ENCODE measurements around the gene CWC15.

The CWC15 gene

GRCh38 chr11:94968334-94968958, 4.9 kb downstream of the CWC15 start:
- Mint-ChIP-seq H3K4me3 (no peak overlapping the region), H3K9me3 (no peaks in the 10 kb centered on the region), H3K27ac (no peak overlapping the region), H3K36me3 (peaks cover 93% of the 10 kb centered on the region), H3K4me1 (peaks cover 20% of the 10 kb centered on the region)
- no peak for DNase-seq (ENCODE audit: low spot score in 2 of 2)
- ATAC-seq: no peak

GRCh38 chr11:94964934-94965333, 8.4 kb downstream of the CWC15 start:
- Mint-ChIP-seq H3K4me3 (no peak overlapping the region), H3K27ac (peak overlapping the region; percentile 33), H3K4me1 (peaks cover 20% of the 10 kb centered on the region), H3K36me3 (peaks cover 100% of the 10 kb centered on the region), H3K9me3 (no peaks in the 10 kb centered on the region)
- no peak for DNase-seq (ENCODE audit: low spot score in 2 of 2)
- ATAC-seq: no peak

GRCh38 chr11:94961255-94961654, 12.1 kb downstream of the CWC15 start:
- Mint-ChIP-seq H3K27ac (no peak overlapping the region), H3K4me1 (peaks cover 13% of the 10 kb centered on the region), H3K9me3 (no peaks in the 10 kb centered on the region), H3K4me3 (no peak overlapping the region), H3K36me3 (peaks cover 68% of the 10 kb centered on the region)
- ATAC-seq: no peak
- DNase-seq (ENCODE audit: low spot score in 2 of 2): no peak

GRCh38 chr11:94960488-94960887, 12.9 kb downstream of the CWC15 start:
- Mint-ChIP-seq H3K4me1 (peaks cover 8% of the 10 kb centered on the region), H3K27ac (no peak overlapping the region), H3K4me3 (no peak overlapping the region), H3K9me3 (no peaks in the 10 kb centered on the region), H3K36me3 (peaks cover 60% of the 10 kb centered on the region)
- DNase-seq (ENCODE audit: low spot score in 2 of 2) (no peak), ATAC-seq (no peak)

- no peak overlapping the region for H3K4me3 Mint-ChIP-seq
- H3K36me3 Mint-ChIP-seq: peaks cover 47% of the 10 kb centered on the region
- no peak for ATAC-seq
Measured at GRCh38 chr11:94959179-94959578, 14.2 kb downstream of the CWC15 start.

GRCh38 chr11:94958121-94958696, 15.1 kb downstream of the CWC15 start:
- Mint-ChIP-seq H3K9me3 (no peaks in the 10 kb centered on the region), H3K36me3 (peaks cover 38% of the 10 kb centered on the region), H3K4me1 (no peaks in the 10 kb centered on the region), H3K27ac (peak overlapping the region; percentile 23), H3K4me3 (no peak overlapping the region)
- DNase-seq (ENCODE audit: low spot score in 2 of 2) (no peak), ATAC-seq (no peak)

More at GRCh38 chr11:94959179-94959578, 14.2 kb downstream of the CWC15 start:
- no peak for DNase-seq (ENCODE audit: low spot score in 2 of 2)
- Mint-ChIP-seq H3K9me3 (no peaks in the 10 kb centered on the region), H3K4me1 (no peaks in the 10 kb centered on the region), H3K27ac (peak overlapping the region; percentile 23)

GRCh38 chr11:94956963-94957362, 16.4 kb downstream of the CWC15 start:
- ATAC-seq (no peak), DNase-seq (ENCODE audit: low spot score in 2 of 2) (no peak)
- H3K4me3 Mint-ChIP-seq: no peak overlapping the region
- H3K4me1 Mint-ChIP-seq: no peaks in the 10 kb centered on the region
- peaks cover 25% of the 10 kb centered on the region for H3K36me3 Mint-ChIP-seq
- H3K9me3 Mint-ChIP-seq: no peaks in the 10 kb centered on the region
- H3K27ac Mint-ChIP-seq: no peak overlapping the region

- Mint-ChIP-seq H3K9me3 (no peaks in the 10 kb centered on the region), H3K4me3 (no peak overlapping the region), H3K4me1 (no peaks in the 10 kb centered on the region), H3K27ac (no peak overlapping the region), H3K36me3 (peaks cover 3% of the 10 kb centered on the region)
- DNase-seq (ENCODE audit: low spot score in 2 of 2) (no peak), ATAC-seq (no peak)
Measured at GRCh38 chr11:94954753-94955152, 18.6 kb downstream of the CWC15 start.

- no peak overlapping the region for H3K4me3 Mint-ChIP-seq
- no peaks in the 10 kb centered on the region for H3K9me3 Mint-ChIP-seq
- DNase-seq (ENCODE audit: low spot score in 2 of 2) (no peak), ATAC-seq (no peak)
- no peak overlapping the region for H3K27ac Mint-ChIP-seq
- no peaks in the 10 kb centered on the region for H3K4me1 Mint-ChIP-seq
- H3K36me3 Mint-ChIP-seq: no peaks in the 10 kb centered on the region
Measured at GRCh38 chr11:94948070-94948617, 25.2 kb downstream of the CWC15 start.

GRCh38 chr11:94946812-94947211, 26.5 kb downstream of the CWC15 start:
- Mint-ChIP-seq H3K36me3 (no peaks in the 10 kb centered on the region), H3K9me3 (no peaks in the 10 kb centered on the region), H3K4me1 (no peaks in the 10 kb centered on the region), H3K27ac (no peak overlapping the region), H3K4me3 (no peak overlapping the region)
- ATAC-seq (no peak), DNase-seq (ENCODE audit: low spot score in 2 of 2) (no peak)

GRCh38 chr11:94941131-94941530, 32.2 kb downstream of the CWC15 start:
- H3K9me3 Mint-ChIP-seq: no peaks in the 10 kb centered on the region
- no peak for DNase-seq (ENCODE audit: low spot score in 2 of 2)
- no peaks in the 10 kb centered on the region for H3K36me3 Mint-ChIP-seq
- no peak overlapping the region for H3K27ac Mint-ChIP-seq
- ATAC-seq: no peak
- H3K4me3 Mint-ChIP-seq: no peak overlapping the region
- H3K4me1 Mint-ChIP-seq: no peaks in the 10 kb centered on the region

GRCh38 chr11:94939346-94939745, 34.0 kb downstream of the CWC15 start:
- Mint-ChIP-seq H3K27ac (no peak overlapping the region), H3K9me3 (no peaks in the 10 kb centered on the region), H3K36me3 (no peaks in the 10 kb centered on the region), H3K4me1 (no peaks in the 10 kb centered on the region), H3K4me3 (no peak overlapping the region)
- ATAC-seq (no peak), DNase-seq (ENCODE audit: low spot score in 2 of 2) (no peak)

- Mint-ChIP-seq H3K9me3 (no peaks in the 10 kb centered on the region), H3K36me3 (no peaks in the 10 kb centered on the region), H3K4me3 (no peak overlapping the region), H3K27ac (no peak overlapping the region), H3K4me1 (no peaks in the 10 kb centered on the region)
- no peak for DNase-seq (ENCODE audit: low spot score in 2 of 2)
- no peak for ATAC-seq
Measured at GRCh38 chr11:94938095-94939055, 35.0 kb downstream of the CWC15 start.

- no peaks in the 10 kb centered on the region for H3K36me3 Mint-ChIP-seq
- DNase-seq (ENCODE audit: low spot score in 2 of 2): no peak
Measured at GRCh38 chr11:94934846-94935245, 38.5 kb downstream of the CWC15 start.

GRCh38 chr11:94934362-94934761, 39.0 kb downstream of the CWC15 start:
- no peak for DNase-seq (ENCODE audit: low spot score in 2 of 2)
- Mint-ChIP-seq H3K4me1 (no peaks in the 10 kb centered on the region), H3K36me3 (no peaks in the 10 kb centered on the region), H3K4me3 (no peak overlapping the region), H3K27ac (no peak overlapping the region), H3K9me3 (peaks cover 2% of the 10 kb centered on the region)
- ATAC-seq: no peak

More at GRCh38 chr11:94934846-94935245, 38.5 kb downstream of the CWC15 start:
- Mint-ChIP-seq H3K4me1 (no peaks in the 10 kb centered on the region), H3K4me3 (no peak overlapping the region), H3K27ac (no peak overlapping the region), H3K9me3 (peaks cover 2% of the 10 kb centered on the region)
- ATAC-seq: no peak
